IPS DF 19.7 (cell line): ENCODE data around the gene NDUFS7.
"Not testable (repeated sequence)": the region's sequence is repeated elsewhere in the genome, so short reads cannot be mapped to it uniquely, and the experiment has no call there.

Experiments
- DNase-seq: peaks from one replicate; pipeline ENCODE4 v3.0.0-alpha.2; 2013; ENCODE audit warnings: low read depth, low spot score

NDUFS7 gene

DNA sequence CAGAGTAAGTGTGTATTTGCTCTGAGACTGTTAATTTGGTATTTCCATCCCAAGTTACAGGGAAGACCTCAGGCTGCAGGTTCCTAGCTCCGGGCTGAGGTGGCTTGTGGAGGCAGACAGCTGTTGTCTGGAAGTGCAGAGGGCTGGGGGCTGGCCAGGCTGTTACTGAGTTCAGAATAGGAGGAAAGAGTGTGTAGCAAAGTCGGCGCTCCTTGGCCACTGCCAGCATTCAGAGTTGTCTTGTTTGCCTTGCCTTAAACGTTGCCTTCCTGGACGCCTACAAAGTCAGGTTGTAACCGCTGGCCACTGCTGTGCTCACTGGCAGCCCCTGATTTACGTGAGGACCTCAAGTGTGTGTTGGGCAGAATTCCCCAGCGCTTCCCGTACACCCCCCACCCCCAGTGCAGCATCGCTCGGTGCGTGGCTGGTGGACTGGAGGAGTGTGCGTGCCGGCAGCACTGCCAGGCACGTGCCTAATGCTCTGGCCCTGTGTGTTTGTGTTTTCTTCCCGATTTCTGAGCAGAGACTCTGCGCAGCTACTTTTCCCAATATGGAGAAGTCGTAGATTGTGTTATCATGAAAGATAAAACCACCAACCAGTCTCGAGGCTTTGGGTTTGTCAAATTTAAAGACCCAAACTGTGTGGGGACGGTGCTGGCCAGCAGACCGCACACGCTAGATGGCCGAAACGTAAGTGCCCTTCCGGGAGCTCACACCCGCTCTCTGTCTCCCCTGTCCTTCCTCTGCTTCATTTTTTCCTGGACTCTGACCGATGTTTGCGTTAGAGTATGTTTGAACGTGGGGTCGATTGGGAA lies 34.2 kb downstream of the NDUFS7 start:
- no peak for DNase-seq

- DNase-seq, result no peak
These were observed 34.7 kb downstream of the NDUFS7 start for GRCh38 chr19:1418496-1418775.

DNA sequence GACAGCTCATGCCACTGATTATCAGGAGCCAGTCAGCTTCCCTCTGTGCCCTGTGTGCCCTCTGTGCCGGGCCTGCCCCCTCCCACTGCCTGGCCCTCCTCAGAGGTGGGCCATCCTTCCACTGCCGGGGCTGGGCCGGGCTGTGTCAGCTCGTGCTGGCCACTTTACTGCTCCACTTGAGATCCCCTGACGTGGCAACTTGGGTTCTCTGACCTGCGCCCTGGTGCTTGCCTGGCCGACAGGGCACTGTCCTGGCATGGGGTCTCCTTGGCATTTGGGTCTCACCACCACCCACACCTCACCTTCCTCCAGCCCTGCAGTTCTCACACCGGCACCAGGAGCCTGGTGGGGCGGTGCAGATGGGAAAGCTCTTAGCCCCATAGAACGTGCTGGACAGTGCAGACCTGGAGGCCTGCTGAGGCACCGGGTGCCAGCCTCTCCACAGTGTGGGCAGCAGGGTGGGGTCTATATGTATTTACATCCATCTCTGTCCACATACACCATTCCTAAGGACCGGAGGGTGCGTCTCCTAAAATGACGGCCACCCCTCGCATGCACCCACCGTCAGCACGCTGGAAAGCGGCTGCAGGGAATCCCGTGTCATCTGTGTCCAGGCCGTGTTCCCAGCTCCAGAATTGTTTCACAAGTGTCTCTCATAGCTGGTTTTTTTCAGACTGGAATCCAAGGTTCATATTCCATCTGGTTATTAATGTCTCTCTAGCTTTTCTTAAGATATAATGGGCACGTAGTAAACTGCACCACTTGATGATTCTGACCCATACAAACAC lies 35.4 kb downstream of the NDUFS7 start:
- DNase-seq, result no peak

GRCh38 chr19:1420085-1420484 lies 36.4 kb downstream of the NDUFS7 start:
- not testable (repeated sequence) for DNase-seq

GRCh38 chr19:1420590-1420989 lies 36.9 kb downstream of the NDUFS7 start:
- DNase-seq, result no peak

GRCh38 chr19:1421218-1421957 lies 37.7 kb downstream of the NDUFS7 start:
- DNase-seq, result no peak

GRCh38 chr19:1421958-1422305 lies 38.2 kb downstream of the NDUFS7 start:
- no peak for DNase-seq

DNA sequence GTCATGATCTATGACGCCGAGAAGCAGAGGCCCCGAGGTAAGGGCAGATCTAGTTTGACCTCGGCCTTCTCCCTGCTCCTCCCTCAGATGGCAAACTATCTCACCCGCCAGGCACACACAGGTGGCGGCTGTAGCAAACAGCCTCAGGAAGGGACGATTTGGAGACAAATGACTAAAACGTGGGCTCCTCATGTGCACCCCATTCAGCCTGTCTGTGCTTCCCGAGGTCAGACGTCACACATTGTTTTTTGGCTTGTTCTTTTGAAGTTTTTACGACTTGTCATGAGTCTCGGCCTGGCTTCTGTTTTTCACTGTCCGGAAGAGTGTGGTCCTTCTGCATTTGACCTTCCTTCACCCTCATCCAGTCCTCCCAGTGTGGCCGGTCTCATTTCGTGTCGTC lies 38.7 kb downstream of the NDUFS7 start:
- DNase-seq, result no peak

DNA sequence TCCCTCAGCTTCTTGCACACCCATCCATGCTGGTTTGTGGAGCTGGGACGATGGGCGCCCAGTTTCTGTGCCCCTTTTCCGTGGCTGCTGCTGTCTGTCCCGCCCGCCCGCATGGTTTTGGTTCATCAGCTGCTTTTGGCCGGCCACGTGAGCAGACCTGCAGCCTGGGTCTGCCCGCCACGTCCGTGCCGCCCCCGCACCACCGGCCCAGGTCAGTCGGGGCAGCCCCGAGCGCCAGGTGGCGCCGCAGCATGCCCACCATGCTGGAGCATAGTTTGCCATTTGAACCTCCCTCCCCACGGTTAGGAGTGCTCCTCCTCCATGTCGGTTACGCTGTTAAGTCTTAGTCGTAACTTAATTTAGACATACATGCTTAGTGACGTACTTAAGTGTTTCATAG lies 39.2 kb downstream of the NDUFS7 start:
- DNase-seq, result no peak

DNA sequence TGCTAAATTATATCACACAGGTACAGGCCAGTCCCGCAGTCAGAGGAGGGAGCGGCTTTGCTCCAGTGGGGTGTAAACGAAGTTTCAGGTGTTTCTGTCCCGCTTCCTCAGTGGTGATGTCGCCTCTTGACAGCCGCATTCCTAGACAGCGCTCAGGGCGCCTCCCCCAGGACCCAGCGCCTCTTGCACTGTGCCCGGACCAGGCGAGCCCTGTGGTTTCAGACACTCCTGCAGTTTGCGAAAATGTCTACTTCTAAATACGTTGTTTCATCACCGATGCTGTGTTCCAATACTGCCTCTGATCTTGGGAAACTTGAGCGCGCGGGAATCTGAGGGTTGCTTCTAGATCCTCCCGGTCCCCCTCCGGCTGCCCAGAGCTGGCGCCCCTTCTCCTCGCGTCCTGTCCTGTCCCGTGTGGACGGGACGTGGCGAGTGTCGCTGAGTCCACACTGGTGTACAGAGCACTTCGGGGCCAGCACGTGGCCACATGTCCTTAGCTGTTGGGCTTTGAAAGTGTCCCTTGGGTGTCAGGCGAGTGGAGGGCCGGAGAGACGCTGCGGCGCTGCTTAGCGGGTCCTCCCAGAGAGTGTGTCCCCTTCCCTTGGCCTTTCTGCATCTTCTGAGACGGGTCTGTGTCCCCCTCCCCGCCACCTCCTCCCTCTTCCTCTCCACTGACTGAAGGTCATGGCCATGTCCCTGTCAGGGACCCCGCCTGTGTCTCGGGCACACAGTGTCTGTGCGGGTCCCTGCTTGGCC lies 39.9 kb downstream of the NDUFS7 start:
- DNase-seq, result no peak

- DNase-seq, result no peak
These were observed 40.7 kb downstream of the NDUFS7 start for GRCh38 chr19:1424192-1424955.

GRCh38 chr19:1425102-1425837 lies 41.6 kb downstream of the NDUFS7 start:
- no peak for DNase-seq

GRCh38 chr19:1425902-1426301 lies 42.2 kb downstream of the NDUFS7 start:
- DNase-seq, result no peak

GRCh38 chr19:1426736-1427135 lies 43.0 kb downstream of the NDUFS7 start:
- DNase-seq, result no peak

GRCh38 chr19:1427221-1427920 lies 43.7 kb downstream of the NDUFS7 start:
- DNase-seq, result no peak

- DNase-seq, result no peak
These were observed 45.2 kb downstream of the NDUFS7 start for GRCh38 chr19:1428738-1429391.

- no peak for DNase-seq
These were observed 46.0 kb downstream of the NDUFS7 start for GRCh38 chr19:1429750-1430149.

DNA sequence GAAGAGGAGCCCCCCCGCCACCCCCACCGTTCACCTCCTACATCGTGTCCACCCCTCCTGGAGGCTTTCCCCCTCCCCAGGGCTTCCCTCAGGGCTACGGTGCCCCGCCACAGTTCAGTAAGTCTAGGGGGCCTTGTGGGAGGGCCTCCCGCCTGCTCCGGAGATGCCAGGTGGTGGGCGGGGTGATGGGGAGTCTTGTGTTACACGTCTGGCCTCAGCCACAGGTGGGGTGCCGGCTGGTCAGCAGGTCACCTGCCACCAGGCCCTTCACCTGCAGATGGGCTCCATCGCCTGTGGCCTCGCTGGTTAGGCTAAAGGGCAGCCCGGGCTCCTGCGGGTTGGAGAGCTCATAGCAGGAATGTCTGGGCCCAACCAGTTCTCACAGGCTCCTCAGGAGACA lies 46.5 kb downstream of the NDUFS7 start:
- no peak for DNase-seq

DNA sequence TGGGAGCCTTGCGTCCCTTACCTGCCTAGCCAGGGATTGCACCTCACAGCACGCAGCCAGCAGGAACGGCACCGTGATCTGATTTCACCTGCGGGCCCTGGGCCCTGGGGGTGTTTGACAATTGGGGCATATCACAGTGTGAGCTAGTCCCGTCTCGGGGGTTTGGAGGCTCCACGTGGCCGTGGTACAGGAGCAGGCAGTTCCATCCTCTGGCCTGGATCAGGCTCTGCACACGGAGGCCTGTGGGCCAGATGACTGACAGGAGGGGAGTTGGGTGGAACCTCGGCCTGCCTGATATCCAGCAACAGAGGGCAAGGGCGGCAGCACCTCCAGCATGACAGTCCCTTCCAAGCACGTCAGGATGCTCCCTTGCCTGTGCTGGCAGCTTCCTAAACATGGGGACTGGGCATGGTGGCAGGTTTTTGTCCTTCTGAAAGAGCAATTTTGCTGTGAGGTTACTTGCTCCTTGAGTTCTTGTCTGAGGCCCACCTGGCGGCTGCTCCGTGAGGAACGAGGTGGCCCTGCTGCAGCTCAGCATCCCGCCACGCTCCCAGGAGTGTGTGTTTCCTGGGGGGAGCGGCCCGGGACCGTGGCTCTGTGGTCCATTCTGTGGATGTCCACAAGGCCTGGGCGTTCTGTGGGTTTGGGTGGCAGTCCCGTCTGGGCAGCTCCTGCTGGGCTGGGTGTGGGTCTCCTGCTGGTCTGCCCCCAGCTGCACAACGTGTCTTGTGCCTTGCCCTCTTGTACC lies 48.2 kb downstream of the NDUFS7 start:
- DNase-seq, result no peak
